Ishikawa (cell line): Measurements from ENCODE around the gene GDPD5.

ENCODE experiments used
- EP300 ChIP-seq: IDR thresholded peaks from 2 replicates; pipeline ENCODE4 v1.6.1; 2012; ENCODE audit warnings: borderline replicate concordance
- MAX ChIP-seq: IDR thresholded peaks from 2 replicates; pipeline ENCODE4 v1.6.1; 2012
- TAF1 ChIP-seq: IDR thresholded peaks from 2 replicates; pipeline ENCODE4 v1.6.1; 2012; ENCODE audit warnings: low read depth, mild to moderate bottlenecking
- TEAD4 ChIP-seq: IDR thresholded peaks from 2 replicates; pipeline ENCODE4 v1.6.1; 2012
- YY1 ChIP-seq: IDR thresholded peaks from 2 replicates; pipeline ENCODE4 v1.6.1; 2012; ENCODE audit warnings: low read depth
- TF ChIP-seq, protein P1 (sequence below): IDR thresholded peaks from 2 replicates; pipeline ENCODE4 v1.6.1; 2012; ENCODE audit warnings: low read depth, mild to moderate bottlenecking

GRCh38 chr11:75471176-75471973 is 54.4 kb downstream of the GDPD5 start:
- no peak for TF ChIP-seq MAX
- TF ChIP-seq YY1, result no peak
- TF ChIP-seq, protein P1, sequence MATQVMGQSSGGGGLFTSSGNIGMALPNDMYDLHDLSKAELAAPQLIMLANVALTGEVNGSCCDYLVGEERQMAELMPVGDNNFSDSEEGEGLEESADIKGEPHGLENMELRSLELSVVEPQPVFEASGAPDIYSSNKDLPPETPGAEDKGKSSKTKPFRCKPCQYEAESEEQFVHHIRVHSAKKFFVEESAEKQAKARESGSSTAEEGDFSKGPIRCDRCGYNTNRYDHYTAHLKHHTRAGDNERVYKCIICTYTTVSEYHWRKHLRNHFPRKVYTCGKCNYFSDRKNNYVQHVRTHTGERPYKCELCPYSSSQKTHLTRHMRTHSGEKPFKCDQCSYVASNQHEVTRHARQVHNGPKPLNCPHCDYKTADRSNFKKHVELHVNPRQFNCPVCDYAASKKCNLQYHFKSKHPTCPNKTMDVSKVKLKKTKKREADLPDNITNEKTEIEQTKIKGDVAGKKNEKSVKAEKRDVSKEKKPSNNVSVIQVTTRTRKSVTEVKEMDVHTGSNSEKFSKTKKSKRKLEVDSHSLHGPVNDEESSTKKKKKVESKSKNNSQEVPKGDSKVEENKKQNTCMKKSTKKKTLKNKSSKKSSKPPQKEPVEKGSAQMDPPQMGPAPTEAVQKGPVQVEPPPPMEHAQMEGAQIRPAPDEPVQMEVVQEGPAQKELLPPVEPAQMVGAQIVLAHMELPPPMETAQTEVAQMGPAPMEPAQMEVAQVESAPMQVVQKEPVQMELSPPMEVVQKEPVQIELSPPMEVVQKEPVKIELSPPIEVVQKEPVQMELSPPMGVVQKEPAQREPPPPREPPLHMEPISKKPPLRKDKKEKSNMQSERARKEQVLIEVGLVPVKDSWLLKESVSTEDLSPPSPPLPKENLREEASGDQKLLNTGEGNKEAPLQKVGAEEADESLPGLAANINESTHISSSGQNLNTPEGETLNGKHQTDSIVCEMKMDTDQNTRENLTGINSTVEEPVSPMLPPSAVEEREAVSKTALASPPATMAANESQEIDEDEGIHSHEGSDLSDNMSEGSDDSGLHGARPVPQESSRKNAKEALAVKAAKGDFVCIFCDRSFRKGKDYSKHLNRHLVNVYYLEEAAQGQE, result no peak
- TF ChIP-seq TEAD4, result no peak
- no peak for TF ChIP-seq EP300
- no peak; the same call in 1 of the 2 replicates for TF ChIP-seq TAF1
